Transverse colon (tissue), 4 donors: ENCODE data around the gene RUNX1.

Source experiments
- CTCF ChIP-seq, 5 experiments: fragments of 200-600 bp in 3 of 5; fragments of 450-650 bp in 2 of 5; sonication (generic) in 3 of 5; IDR thresholded peaks; 1 replicate in 2 of 5; 2 replicates in 3 of 5; pipeline ENCODE4 v1.5.1; 2016 to 2017; ENCODE audit warnings: antibody characterized with exemption in 5 of 5, inconsistent platforms in 3 of 5, mild to moderate bottlenecking in 2 of 5, moderate library complexity in 1 of 5
- POLR2A ChIP-seq: fragments of 450-650 bp; IDR thresholded peaks from one replicate; pipeline ENCODE4 v1.6.1; 2016; ENCODE audit warnings: antibody characterized with exemption, mild to moderate bottlenecking, moderate library complexity
- POLR2AphosphoS5 ChIP-seq, 3 donors: sonication (generic); formaldehyde crosslinking; IDR thresholded peaks; one replicate each; pipeline ENCODE4 v1.6.1; 2016; ENCODE audit warnings: antibody characterized with exemption in 3 of 3

GRCh38 chr21:34885626-34886239, 163.4 kb downstream of the RUNX1 start:
- TF ChIP-seq POLR2A (peak; percentile 66), POLR2AphosphoS5 (IDR thresholded peaks at IDR 0.05) (peak in 1 of 3 donors; percentile 27), CTCF (IDR thresholded peaks at IDR 0.05) (no peak)
